GM12801 (cell line): ENCODE results near the gene NCKAP5.

Source experiments
- CTCF ChIP-seq: IDR thresholded peaks from one replicate; pipeline ENCODE4 v1.5.1; 2011; ENCODE audit warnings: control low read depth; ENCODE audit not compliant: insufficient read length; ENCODE audit errors: extremely low read depth

The NCKAP5 gene

GRCh38 chr2:133104871-133105270 is 463.4 kb downstream of the NCKAP5 start:
- no peak for TF ChIP-seq CTCF

- no peak for TF ChIP-seq CTCF
Measured at GRCh38 chr2:133098787-133099186, 469.5 kb downstream of the NCKAP5 start.

- TF ChIP-seq CTCF, result no peak
Measured at GRCh38 chr2:133097666-133098065, 470.6 kb downstream of the NCKAP5 start.

GRCh38 chr2:133092571-133092970 is 475.7 kb downstream of the NCKAP5 start:
- TF ChIP-seq CTCF, result no peak

- no peak for TF ChIP-seq CTCF
Measured at GRCh38 chr2:133090358-133090757, 477.9 kb downstream of the NCKAP5 start.

GRCh38 chr2:133086176-133086575 is 482.1 kb downstream of the NCKAP5 start:
- TF ChIP-seq CTCF, result no peak

- no peak for TF ChIP-seq CTCF
Measured at GRCh38 chr2:133085646-133086045, 482.6 kb downstream of the NCKAP5 start.

GRCh38 chr2:133082034-133082433 is 486.2 kb downstream of the NCKAP5 start:
- TF ChIP-seq CTCF, result no peak
